Measurements from ENCODE around the gene LCP2. TPM values are rescaled to one million over a fixed set of nuclear protein-coding genes. Genes with fewer than 3 reads are reported as not detected.

The LCP2 gene
- total RNA-seq, 1 experiment from 2014 or later, result 0.61 TPM

DNA sequence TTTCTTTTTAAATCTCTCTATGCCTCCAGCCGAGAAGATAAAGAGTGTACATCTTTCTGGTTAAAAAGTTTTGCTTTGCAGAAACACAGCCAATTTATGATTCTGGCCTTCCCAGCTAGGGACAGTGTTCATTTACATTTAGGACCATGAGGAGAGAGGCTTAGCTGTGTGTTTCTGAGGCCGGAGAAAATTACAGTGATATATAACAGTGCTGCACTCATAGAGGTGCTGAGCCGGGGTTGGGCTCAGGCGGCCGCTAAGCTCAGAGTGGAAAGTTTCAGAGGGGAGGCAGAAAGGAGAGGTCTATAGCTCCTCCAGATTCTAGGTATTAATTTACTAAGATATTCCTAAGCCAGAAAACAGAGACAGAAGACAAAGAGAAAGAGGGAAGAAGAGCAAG, 37.0 kb upstream of the LCP2 start:
- Histone ChIP-seq H2AFZ (ENCODE audit: low read depth, low read length, poor library complexity, severe bottlenecking) (no peak overlapping the region), H3K9ac (ENCODE audit: low read length) (no peak overlapping the region), H3K27me3 (ENCODE audit: insufficient read depth, low read length) (peaks cover 17% of the 10 kb centered on the region), H3K27ac (ENCODE audit: low read depth, low read length) (no peak overlapping the region), H4K20me1 (ENCODE audit: insufficient read depth) (no peaks in the 10 kb centered on the region), H3K9me2 (ENCODE audit: insufficient read depth) (no peaks in the 10 kb centered on the region), H3K79me2 (ENCODE audit: insufficient read depth, low read length) (no peaks in the 10 kb centered on the region), H3K9me3 (ENCODE audit: control insufficient read depth in 1 of 2, insufficient read depth in 1 of 2, low read depth in 1 of 2, low read length in 2 of 2) (no peaks in the 10 kb centered on the region), H3K4me1 (ENCODE audit: control insufficient read depth in 1 of 2, insufficient read depth in 2 of 2, low read length in 2 of 2) (peaks cover 3 to 13% of the 10 kb centered on the region in 2 experiments; a peak in 3 of 4 replicates), H3K4me3 (replicated peaks in 1 of 2; ENCODE audit: low read depth in 1 of 2, low read length in 2 of 2) (no peak overlapping the region), H3K36me3 (ENCODE audit: control insufficient read depth in 1 of 2, insufficient read depth in 2 of 2, low read length in 2 of 2) (no peaks in the 10 kb centered on the region), H3K4me2 (ENCODE audit: low read length) (no peak overlapping the region)
- ATAC-seq (no peak), DNase-seq (ENCODE audit: low read depth, low spot score) (no peak)
- TF ChIP-seq FOSL1 (IDR thresholded peaks at IDR 0.05; ENCODE audit: low read depth), result no peak
- CTCF ChIA-PET, result interaction anchor here (1.6 kb wide), 1 partner anchor 113 kb away, joined by 5 read pairs; no protein-coding TSS in a partner anchor
- POLR2A ChIA-PET, result no interaction called here
- intact Hi-C loops (cut with micrococcal nuclease), result no loop called here
- BruUV-seq (replicated peaks), result no TSS peak
- RAD21 ChIA-PET (ENCODE audit: low non-redundant PET in 1 of 2, low total read pairs in 2 of 2, uncharacterized antibody in 2 of 2, unreplicated experiment in 2 of 2), result no interaction called here

DNA sequence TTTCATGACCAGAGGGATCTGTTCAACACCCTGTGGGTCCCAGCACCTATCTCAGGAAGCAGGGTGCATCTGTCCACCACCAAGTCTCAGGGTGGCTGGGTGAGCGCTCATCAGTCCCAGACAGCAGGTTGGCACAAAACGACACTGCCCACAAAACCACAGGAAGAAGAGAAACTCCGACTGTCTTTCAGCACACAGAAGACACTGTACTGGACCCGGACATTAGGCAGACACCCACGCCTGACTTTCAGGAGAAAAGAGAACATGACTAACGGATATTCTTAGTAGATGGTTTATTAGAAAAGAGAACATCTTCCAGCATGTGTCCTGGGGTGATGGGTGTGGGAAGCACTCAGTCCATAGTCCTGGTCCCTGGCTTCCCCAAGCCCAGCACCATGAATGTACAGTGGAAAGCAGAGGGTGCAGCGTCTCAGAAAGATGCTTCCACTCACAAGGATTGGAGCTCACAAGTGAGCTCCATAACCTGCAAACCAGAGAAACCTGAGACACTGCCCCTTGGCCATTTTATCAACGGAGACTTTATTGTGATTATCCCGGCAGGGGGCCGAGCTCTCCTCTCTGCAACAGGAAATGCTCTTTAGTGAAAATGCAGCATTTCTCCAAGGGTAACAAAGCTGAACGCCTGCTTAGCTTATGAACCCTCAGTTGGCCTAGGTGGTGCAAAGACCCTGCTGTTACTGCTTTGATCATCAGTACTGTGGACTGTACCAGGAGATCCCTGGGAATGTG, 35.8 kb upstream of the LCP2 start:
- Histone ChIP-seq H3K9ac (ENCODE audit: low read length) (no peak overlapping the region), H3K9me2 (ENCODE audit: insufficient read depth) (no peaks in the 10 kb centered on the region), H2AFZ (ENCODE audit: low read depth, low read length, poor library complexity, severe bottlenecking) (no peak overlapping the region), H3K4me1 (ENCODE audit: control insufficient read depth in 1 of 2, insufficient read depth in 2 of 2, low read length in 2 of 2) (peaks cover 3 to 13% of the 10 kb centered on the region in 2 experiments; a peak in 3 of 4 replicates), H3K27me3 (ENCODE audit: insufficient read depth, low read length) (peaks cover 21% of the 10 kb centered on the region), H3K9me3 (ENCODE audit: control insufficient read depth in 1 of 2, insufficient read depth in 1 of 2, low read depth in 1 of 2, low read length in 2 of 2) (no peaks in the 10 kb centered on the region), H3K4me2 (ENCODE audit: low read length) (no peak overlapping the region), H3K27ac (ENCODE audit: low read depth, low read length) (no peak overlapping the region), H4K20me1 (ENCODE audit: insufficient read depth) (no peaks in the 10 kb centered on the region), H3K79me2 (ENCODE audit: insufficient read depth, low read length) (no peaks in the 10 kb centered on the region), H3K36me3 (ENCODE audit: control insufficient read depth in 1 of 2, insufficient read depth in 2 of 2, low read length in 2 of 2) (no peaks in the 10 kb centered on the region), H3K4me3 (replicated peaks in 1 of 2; ENCODE audit: low read depth in 1 of 2, low read length in 2 of 2) (no peak overlapping the region)
- ATAC-seq (no peak), DNase-seq (ENCODE audit: low read depth, low spot score) (no peak)
- POLR2A ChIA-PET, result no interaction called here
- intact Hi-C loops (cut with micrococcal nuclease), result no loop called here
- BruUV-seq (replicated peaks), result no TSS peak
- RAD21 ChIA-PET (ENCODE audit: low non-redundant PET in 1 of 2, low total read pairs in 2 of 2, uncharacterized antibody in 2 of 2, unreplicated experiment in 2 of 2), result no interaction called here
- CTCF ChIA-PET, result interaction anchor here (1.6 kb wide), 1 partner anchor 112 kb away, joined by 5 read pairs; no protein-coding TSS in a partner anchor
- TF ChIP-seq FOSL1 (IDR thresholded peaks at IDR 0.05; ENCODE audit: low read depth), result no peak
- TF ChIP-seq EZH2 (IDR thresholded peaks at IDR 0.05), result no peak
- TF ChIP-seq RAD21 (IDR thresholded peaks at IDR 0.05; ENCODE audit: low read depth), result no peak
- TF ChIP-seq SIN3A (IDR thresholded peaks at IDR 0.05; ENCODE audit: low read depth), result no peak
- no peak for TF ChIP-seq POLR2AphosphoS5 (IDR thresholded peaks at IDR 0.05; ENCODE audit: low read depth, low read length)
- TF ChIP-seq, protein P1, sequence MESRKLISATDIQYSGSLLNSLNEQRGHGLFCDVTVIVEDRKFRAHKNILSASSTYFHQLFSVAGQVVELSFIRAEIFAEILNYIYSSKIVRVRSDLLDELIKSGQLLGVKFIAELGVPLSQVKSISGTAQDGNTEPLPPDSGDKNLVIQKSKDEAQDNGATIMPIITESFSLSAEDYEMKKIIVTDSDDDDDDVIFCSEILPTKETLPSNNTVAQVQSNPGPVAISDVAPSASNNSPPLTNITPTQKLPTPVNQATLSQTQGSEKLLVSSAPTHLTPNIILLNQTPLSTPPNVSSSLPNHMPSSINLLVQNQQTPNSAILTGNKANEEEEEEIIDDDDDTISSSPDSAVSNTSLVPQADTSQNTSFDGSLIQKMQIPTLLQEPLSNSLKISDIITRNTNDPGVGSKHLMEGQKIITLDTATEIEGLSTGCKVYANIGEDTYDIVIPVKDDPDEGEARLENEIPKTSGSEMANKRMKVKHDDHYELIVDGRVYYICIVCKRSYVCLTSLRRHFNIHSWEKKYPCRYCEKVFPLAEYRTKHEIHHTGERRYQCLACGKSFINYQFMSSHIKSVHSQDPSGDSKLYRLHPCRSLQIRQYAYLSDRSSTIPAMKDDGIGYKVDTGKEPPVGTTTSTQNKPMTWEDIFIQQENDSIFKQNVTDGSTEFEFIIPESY (IDR thresholded peaks at IDR 0.05; ENCODE audit: extremely low read depth, insufficient replicate concordance, low read length), result no peak
- TF ChIP-seq ELF1 (IDR thresholded peaks at IDR 0.05; ENCODE audit: borderline replicate concordance, low read depth), result no peak
- TF ChIP-seq CEBPB (IDR thresholded peaks at IDR 0.05; ENCODE audit: low read depth), result no peak
- TF ChIP-seq, protein P2, sequence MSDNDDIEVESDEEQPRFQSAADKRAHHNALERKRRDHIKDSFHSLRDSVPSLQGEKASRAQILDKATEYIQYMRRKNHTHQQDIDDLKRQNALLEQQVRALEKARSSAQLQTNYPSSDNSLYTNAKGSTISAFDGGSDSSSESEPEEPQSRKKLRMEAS (IDR thresholded peaks at IDR 0.05), result no peak
- no peak for TF ChIP-seq JUND (IDR thresholded peaks at IDR 0.05)
- TF ChIP-seq POLR2A (IDR thresholded peaks at IDR 0.05; ENCODE audit: borderline replicate concordance, extremely low read depth, insufficient read depth, insufficient read length), result no peak
- TF ChIP-seq, protein P3, sequence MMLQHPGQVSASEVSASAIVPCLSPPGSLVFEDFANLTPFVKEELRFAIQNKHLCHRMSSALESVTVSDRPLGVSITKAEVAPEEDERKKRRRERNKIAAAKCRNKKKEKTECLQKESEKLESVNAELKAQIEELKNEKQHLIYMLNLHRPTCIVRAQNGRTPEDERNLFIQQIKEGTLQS (IDR thresholded peaks at IDR 0.05), result no peak
- no peak for TF ChIP-seq YY1 (IDR thresholded peaks at IDR 0.05; ENCODE audit: extremely low read depth, insufficient replicate concordance, low read depth, low read length)
- TF ChIP-seq TCF7L2 (IDR thresholded peaks at IDR 0.05; ENCODE audit: borderline replicate concordance, extremely low read depth, insufficient read depth, insufficient read length), result no peak
- TF ChIP-seq ZFX (IDR thresholded peaks at IDR 0.05), result no peak
